Amygdala (tissue), 56 donors: ENCODE data around the gene RGS12.

ENCODE experiments used
- DNase-seq, 56 donors: peaks; one replicate each; lab custom pipeline; 2025; lab: John Stamatoyannopoulos, UW

Gene RGS12

GRCh38 chr4:3342182-3342854 is 49.5 kb downstream of the RGS12 start:
- no peak for DNase-seq
